Mammary epithelial cell (primary cell): ENCODE results near the gene LRMDA.

ENCODE experiments used
- EZH2 ChIP-seq: IDR thresholded peaks from 2 replicates; pipeline ENCODE4 v1.6.1; 2012; ENCODE audit warnings: low read length, inconsistent platforms, borderline replicate concordance
- TF ChIP-seq, protein P1 (sequence below), 2 donors: IDR thresholded peaks in 1 of 2; conservative IDR thresholded peaks in 1 of 2; 2 replicates each; pipeline ENCODE4 v1.5.1; 2011 to 2012; ENCODE audit warnings: inconsistent platforms in 2 of 2, low read length in 2 of 2, mild to moderate bottlenecking in 2 of 2, control low read depth in 1 of 2, low read depth in 1 of 2; ENCODE audit not compliant: insufficient read depth in 1 of 2; ENCODE audit errors: extremely low read depth in 1 of 2

DNA sequence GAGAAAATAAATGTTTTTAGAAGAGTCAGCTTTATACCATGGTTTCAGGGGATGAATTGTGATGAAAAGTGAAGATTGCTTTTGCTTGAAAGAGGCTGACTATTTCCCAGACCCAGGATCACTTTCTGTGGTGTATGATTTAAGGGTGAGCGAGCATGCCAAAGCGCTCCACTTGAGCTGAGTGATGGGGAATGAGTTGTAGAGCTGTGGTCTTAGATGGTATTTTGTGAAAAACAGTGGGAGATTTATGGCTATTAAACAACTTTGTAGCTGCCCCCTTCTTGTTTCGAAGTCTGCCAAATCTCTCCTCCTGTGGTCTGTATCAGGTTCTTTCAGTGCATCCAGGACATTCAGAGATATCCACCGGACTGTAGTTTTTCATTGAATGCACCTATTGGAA, 888.2 kb downstream of the LRMDA start:
- TF ChIP-seq, protein P1, sequence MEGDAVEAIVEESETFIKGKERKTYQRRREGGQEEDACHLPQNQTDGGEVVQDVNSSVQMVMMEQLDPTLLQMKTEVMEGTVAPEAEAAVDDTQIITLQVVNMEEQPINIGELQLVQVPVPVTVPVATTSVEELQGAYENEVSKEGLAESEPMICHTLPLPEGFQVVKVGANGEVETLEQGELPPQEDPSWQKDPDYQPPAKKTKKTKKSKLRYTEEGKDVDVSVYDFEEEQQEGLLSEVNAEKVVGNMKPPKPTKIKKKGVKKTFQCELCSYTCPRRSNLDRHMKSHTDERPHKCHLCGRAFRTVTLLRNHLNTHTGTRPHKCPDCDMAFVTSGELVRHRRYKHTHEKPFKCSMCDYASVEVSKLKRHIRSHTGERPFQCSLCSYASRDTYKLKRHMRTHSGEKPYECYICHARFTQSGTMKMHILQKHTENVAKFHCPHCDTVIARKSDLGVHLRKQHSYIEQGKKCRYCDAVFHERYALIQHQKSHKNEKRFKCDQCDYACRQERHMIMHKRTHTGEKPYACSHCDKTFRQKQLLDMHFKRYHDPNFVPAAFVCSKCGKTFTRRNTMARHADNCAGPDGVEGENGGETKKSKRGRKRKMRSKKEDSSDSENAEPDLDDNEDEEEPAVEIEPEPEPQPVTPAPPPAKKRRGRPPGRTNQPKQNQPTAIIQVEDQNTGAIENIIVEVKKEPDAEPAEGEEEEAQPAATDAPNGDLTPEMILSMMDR (conservative IDR thresholded peaks at IDR 0.05 in 1 of 2, IDR thresholded peaks at IDR 0.05 in 1 of 2; ENCODE audit: extremely low read depth in 1 of 2, insufficient read depth in 1 of 2, low read depth in 1 of 2, low read length in 2 of 2) = no peak
- TF ChIP-seq EZH2 = no peak
